K562 (cell line): ENCODE measurements around the gene KLK3. TPM values are rescaled to one million over a fixed set of nuclear protein-coding genes. Genes with fewer than 3 reads are reported as not detected.

ENCODE experiments used
- ATAC-seq: fragments of 200-7000 bp; cut with Tn5 transposase; 3 replicates; pipeline ENCODE4 v1.9.1; 2020; ENCODE audit warnings: moderate library complexity
- BruUV-seq: library from RNA; stranded (reverse); fragments of 400-500 nt; replicated peaks from 2 replicates; lab custom pipeline; 2021; lab: Mats Ljungman, UMichigan
- CTCF ChIA-PET: fragments of 300-600 bp; formaldehyde crosslinking; extraction: SDS; loops from one replicate; lab custom pipeline; 2021; ENCODE audit warnings: low intra/inter-chr PET ratio; lab: Yijun Ruan, JAX
- POLR2A ChIA-PET: fragments of 300-600, 350-650 bp; sonication (Branson Sonifier 250); formaldehyde crosslinking; extraction: SDS; loops from one replicate; lab custom pipeline; 2021; ENCODE audit warnings: antibody characterized with exemption, inconsistent platforms; lab: Yijun Ruan, JAX
- DNase-seq, 4 experiments: peaks; one replicate each; pipeline versions ENCODE4 v3.0.0 to v3.0.0-alpha.2; 2011 to 2018; ENCODE audit warnings: low spot score in 3 of 4, mixed read lengths in 3 of 4; ENCODE audit errors: extremely low read depth in 1 of 4
- FAIRE-seq: peaks from 2 replicates; lab custom pipeline; 2011; peaks lifted over from hg19 to GRCh38; lab: Jason Lieb, UNC
- H2AFZ ChIP-seq: 2 replicates; pipeline ENCODE4 v1.6.0; 2011; ENCODE audit warnings: low read depth, low read length, control low read depth, inconsistent platforms
- H3K27ac ChIP-seq: fragments of 200-600 bp; 3 replicates; pipeline ENCODE4 v1.8.0; 2011; ENCODE audit warnings: low read depth, mild to moderate bottlenecking, control low read depth, inconsistent platforms, low read length, moderate library complexity, mixed read lengths; ENCODE audit errors: extremely low read depth
- H3K27me3 ChIP-seq, 2 experiments: fragments of 300-600 bp in 1 of 2; 2 replicates in 1 of 2; 3 replicates in 1 of 2; pipeline versions ENCODE4 v1.6.0 to v1.8.0; 2011; ENCODE audit warnings: inconsistent platforms in 2 of 2, low read length in 2 of 2, mild to moderate bottlenecking in 1 of 2, mixed read lengths in 1 of 2, moderate library complexity in 1 of 2; ENCODE audit not compliant: control insufficient read depth in 2 of 2, insufficient read depth in 2 of 2
- H3K36me3 ChIP-seq: fragments of 300-600 bp; 3 replicates; pipeline ENCODE4 v1.8.0; 2011; ENCODE audit warnings: mild to moderate bottlenecking, low read length, inconsistent platforms; ENCODE audit not compliant: control insufficient read depth, insufficient read depth
- H3K4me1 ChIP-seq, 2 experiments: fragments of 200-600 bp in 1 of 2; replicated peaks in 1 of 2; 2 replicates in 1 of 2; 3 replicates in 1 of 2; pipeline versions ENCODE4 v1.5.1 to v1.8.0; 2011; ENCODE audit warnings: inconsistent platforms in 2 of 2, low read length in 2 of 2, mild to moderate bottlenecking in 1 of 2, mixed read lengths in 1 of 2, moderate library complexity in 1 of 2; ENCODE audit not compliant: control insufficient read depth in 2 of 2, insufficient read depth in 2 of 2
- H3K4me2 ChIP-seq: 2 replicates; pipeline ENCODE4 v1.6.1; 2011; ENCODE audit warnings: low read length, control low read depth, inconsistent platforms, mixed read lengths; ENCODE audit not compliant: insufficient read depth
- H3K4me3 ChIP-seq: fragments of 200-600 bp; sonication (generic), shearing (Covaris generic); 2 replicates; pipeline ENCODE4 v1.5.1; 2016; ENCODE audit warnings: control low read depth, inconsistent platforms
- H3K79me2 ChIP-seq: fragments of 200-600 bp; 3 replicates; pipeline ENCODE4 v1.8.0; 2011; ENCODE audit warnings: low read length, inconsistent platforms; ENCODE audit not compliant: control insufficient read depth, insufficient read depth
- H3K9ac ChIP-seq, 2 experiments: 2 replicates each; pipeline versions ENCODE4 v1.6.0 to v1.6.1; 2011; ENCODE audit warnings: low read depth in 2 of 2, low read length in 2 of 2, control low read depth in 1 of 2, inconsistent platforms in 1 of 2, mild to moderate bottlenecking in 1 of 2, mixed read lengths in 1 of 2; ENCODE audit not compliant: insufficient read depth in 1 of 2
- H3K9me1 ChIP-seq: one replicate; pipeline ENCODE4 v1.6.0; 2011; ENCODE audit warnings: inconsistent platforms, mild to moderate bottlenecking, low read length, moderate library complexity; ENCODE audit not compliant: control insufficient read depth, insufficient read depth
- H3K9me3 ChIP-seq: replicated peaks from 2 replicates; pipeline ENCODE4 v1.5.1; 2011; ENCODE audit warnings: low read depth, low read length, inconsistent platforms; ENCODE audit not compliant: control insufficient read depth, insufficient read depth
- H4K20me1 ChIP-seq: replicated peaks from 2 replicates; pipeline ENCODE4 v1.6.1; 2011; ENCODE audit warnings: low read length, inconsistent platforms, mixed read lengths; ENCODE audit not compliant: control insufficient read depth, insufficient read depth
- ARID3A ChIP-seq: IDR thresholded peaks from 2 replicates; pipeline ENCODE4 v1.6.1; 2012; ENCODE audit warnings: low read depth, low read length, improper control_type of control experiment, borderline replicate concordance
- FIP1L1 ChIP-seq: fragments of 200-400 bp; formaldehyde crosslinking; IDR thresholded peaks from 2 replicates; pipeline ENCODE4 v1.6.1; 2018; ENCODE audit warnings: mild to moderate bottlenecking, low read depth, low read length; ENCODE audit not compliant: poor library complexity, severe bottlenecking
- ILF3 ChIP-seq: fragments of 450-650 bp; IDR thresholded peaks from 2 replicates; pipeline ENCODE4 v1.6.1; 2018; ENCODE audit warnings: antibody characterized with exemption, mild to moderate bottlenecking, moderate library complexity, borderline replicate concordance
- MAX ChIP-seq: sonication (generic); formaldehyde crosslinking; IDR thresholded peaks from 2 replicates; pipeline ENCODE4 v1.9.0; 2022; ENCODE audit warnings: mild to moderate bottlenecking, missing genetic modification reagents
- MED1 ChIP-seq: sonication (generic); formaldehyde crosslinking; IDR thresholded peaks from 2 replicates; pipeline ENCODE4 v1.8.1; 2023; ENCODE audit warnings: missing genetic modification reagents, borderline replicate concordance
- MLLT1 ChIP-seq, 2 experiments: fragments of 450-650 bp; IDR thresholded peaks; 2 replicates each; pipeline ENCODE4 v1.6.1; 2016
- PHTF2 ChIP-seq: fragments of 250-450 bp; sonication (Bioruptor Pico); IDR thresholded peaks from 2 replicates; pipeline ENCODE4 v1.5.0; 2021; ENCODE audit warnings: mild to moderate bottlenecking
- SP2 ChIP-seq: IDR thresholded peaks from 2 replicates; pipeline ENCODE4 v1.6.1; 2011; ENCODE audit warnings: mild to moderate bottlenecking, low read depth, low read length, moderate library complexity; ENCODE audit not compliant: poor library complexity, severe bottlenecking; ENCODE audit errors: extremely low read depth
- UBTF ChIP-seq, 2 experiments: IDR thresholded peaks; 2 replicates each; pipeline ENCODE4 v1.6.1; 2012; ENCODE audit warnings: improper control_type of control experiment in 2 of 2, low read depth in 2 of 2, low read length in 2 of 2, borderline replicate concordance in 1 of 2
- ZBTB8A ChIP-seq: fragments of 450-650 bp; IDR thresholded peaks from 2 replicates; pipeline ENCODE4 v1.6.1; 2018; ENCODE audit warnings: mild to moderate bottlenecking, moderate library complexity; ENCODE audit not compliant: partially characterized antibody
- ZBTB9 ChIP-seq: fragments of 450-650 bp; formaldehyde crosslinking; IDR thresholded peaks from 2 replicates; pipeline ENCODE4 v1.4.0; 2020; ENCODE audit warnings: mild to moderate bottlenecking, moderate library complexity
- ZFP1 ChIP-seq: fragments of 450-650 bp; formaldehyde crosslinking; IDR thresholded peaks from 2 replicates; pipeline ENCODE4 v1.4.0; 2020; ENCODE audit warnings: mild to moderate bottlenecking, mixed read lengths
- ZFX ChIP-seq: sonication (generic); formaldehyde crosslinking; IDR thresholded peaks from 2 replicates; pipeline ENCODE4 v1.8.0; 2022; ENCODE audit warnings: mild to moderate bottlenecking, missing genetic modification reagents, moderate library complexity
- ZNF146 ChIP-seq: IDR thresholded peaks from one replicate; pipeline ENCODE4 v1.6.1; 2018; ENCODE audit warnings: missing compliant biosample characterization; ENCODE audit not compliant: unreplicated experiment
- ZNF584 ChIP-seq: fragments of 200-800 bp; sonication (Bioruptor generic); IDR thresholded peaks from 2 replicates; pipeline ENCODE4 v1.6.1; 2016; ENCODE audit warnings: low read depth, mild to moderate bottlenecking, missing genetic modification characterization, missing compliant biosample characterization
- WGBS: fragments of 100-300 bp; shearing (Covaris generic); methylation state at CpG from one replicate; pipeline ENCODE4 v1.1.6; 2016; ENCODE audit warnings: low coverage, mixed read lengths; ENCODE audit not compliant: insufficient coverage; ENCODE audit errors: missing lambda C conversion rate; 5-methylcytosine and 5-hydroxymethylcytosine counted together
- in situ Hi-C: fragments of 300-500 bp; cut with MboI; formaldehyde crosslinking; loops from 4 replicates; pipeline ENCODE4 v1.15.0; 2018; ENCODE audit warnings: inconsistent platforms, mixed read lengths
- intact Hi-C: fragments of 100-400 bp; cut with micrococcal nuclease; formaldehyde crosslinking; loops from 2 replicates; pipeline ENCODE4 v1.14.2; 2022
- polyA plus RNA-seq, 8 experiments: library from polyadenylated mRNA; depleted of rRNA in 4 of 8; stranded (reverse) in 5 of 8; unstranded in 3 of 8; fragments of >200 nt; fragmentation: Nextera tagmentation in 2 of 8; fragmentation: Illumina TruSeq in 1 of 8; extraction: Ambion mirVana in 2 of 8; extraction: Trizol in 1 of 8; gene quantifications; 2 replicates each; pipeline versions ENCODE4 v1.2.1 to v1.2.3, GENCODE V29; 2011 to 2014; ENCODE audit warnings: inconsistent platforms in 1 of 8, missing spikeins in 1 of 8
- total RNA-seq, 7 experiments: library from RNA; depleted of rRNA in 6 of 7; stranded (reverse); fragments of >200 nt in 6 of 7; fragmentation: Illumina TruSeq in 2 of 7; extraction: Trizol in 2 of 7; gene quantifications; 2 replicates each; pipeline versions ENCODE4 v1.2.1 to v1.2.3, GENCODE V29; 2011 to 2021; ENCODE audit warnings: low replicate concordance in 1 of 7

KLK3 gene
- total and polyA plus RNA-seq, 9 of the 15 experiments (the other 6 are each of a cell fraction or from before 2014, with no cell fraction given), result not detected

GRCh38 chr19:50873056-50873455, 18.3 kb downstream of the KLK3 start, which contains the start of gene KLK2:
TSS of gene KLK2 (plus strand) at chr19:50873439. CDS start at chr19:50873474, 35 bp downstream.
- H3K79me2 ChIP-seq, result no peaks in the 10 kb centered on the region
- FAIRE-seq, result no peak
- CTCF ChIA-PET, result no interaction called here
- no peak for TF ChIP-seq MLLT1 (IDR thresholded peaks at IDR 0.05)
- no peak for TF ChIP-seq MED1 (CRISPR knock-in tag)
- no peak for TF ChIP-seq ZFX (CRISPR knock-in tag)
- no peak for TF ChIP-seq ZNF146 (CRISPR knock-in tag)
- no peak for TF ChIP-seq PHTF2 (CRISPR knock-in tag)
- no peak for TF ChIP-seq UBTF (IDR thresholded peaks at IDR 0.05; ENCODE audit: borderline replicate concordance in 1 of 2, low read depth in 2 of 2, low read length in 2 of 2)
- no peak for TF ChIP-seq SP2
- TF ChIP-seq ZFP1 (CRISPR knock-in tag), result no peak
- no peak for TF ChIP-seq ARID3A
- no peak for TF ChIP-seq ZBTB9
- no peak for TF ChIP-seq ZNF584 (CRISPR knock-in tag)
- TF ChIP-seq ILF3, result no peak
- TF ChIP-seq FIP1L1, result no peak
- no peak for TF ChIP-seq MAX
- no peak for TF ChIP-seq ZBTB8A

More at GRCh38 chr19:50873056-50873455, 18.3 kb downstream of the KLK3 start, which contains the start of gene KLK2:
- Histone ChIP-seq H4K20me1 (no peaks in the 10 kb centered on the region), H3K4me3 (no peak within 1 kb of the TSS), H3K9ac (no peak within 1 kb of the TSS), H3K9me1 (no peaks in the 10 kb centered on the region), H3K9me3 (0 out of 2 replicates have a peak, but pooled peaks cover 4% of the 10 kb centered on the region), H2AFZ (no peak within 1 kb of the TSS), H3K4me2 (no peak within 1 kb of the TSS), H3K4me1 (peaks cover 4 to 19% of the 10 kb centered on the region in 2 experiments; a peak in 4 of 5 replicates), H3K36me3 (no peaks in the 10 kb centered on the region), H3K27ac (no peak within 1 kb of the TSS), H3K27me3 (peaks cover 15 to 47% of the 10 kb centered on the region in 2 experiments; a peak in 4 of 5 replicates)
- in situ Hi-C loops, result loop anchor here (5.0 kb wide), 1 partner anchor 81 kb away; the partner anchor contains the start of gene ACP4
- POLR2A ChIA-PET, result interaction anchor here (3.4 kb wide), 1 partner anchor 69 kb away, joined by 12 read pairs; no protein-coding TSS in a partner anchor
- intact Hi-C loops, result loop anchor here (5.0 kb wide), 1 partner anchor 49 kb away; no protein-coding TSS in a partner anchor
- WGBS, result 0% methylated on average over 3 of the region's 3 CpGs
- ATAC-seq, result no peak
- no TSS peak for BruUV-seq
- DNase-seq, result no peak
